Neural cell (in vitro differentiated cells): ENCODE measurements around the gene PARD3B. TPM values are rescaled to one million over a fixed set of nuclear protein-coding genes. Genes with fewer than 3 reads are reported as not detected.

Experiments
- H2AFZ ChIP-seq: fragments of 200-600, 300-800 bp; sonication (generic), shearing (Covaris generic); 2 replicates; pipeline ENCODE4 v1.6.0; 2014; ENCODE audit warnings: low read depth, mild to moderate bottlenecking, antibody characterized with exemption, low read length, moderate library complexity
- H3F3A ChIP-seq: fragments of 200-600 bp; shearing (Covaris generic); 2 replicates; pipeline ENCODE4 v1.6.1; 2016; ENCODE audit warnings: mild to moderate bottlenecking, moderate library complexity, mixed read lengths, antibody characterized with exemption, low read length; ENCODE audit not compliant: insufficient read depth, poor library complexity, severe bottlenecking
- H3K27ac ChIP-seq: fragments of 200-600, 300-800 bp; sonication (generic), shearing (Covaris generic); 2 replicates; pipeline ENCODE4 v1.5.1; 2014; ENCODE audit warnings: mild to moderate bottlenecking, low read length, moderate library complexity
- H3K27me3 ChIP-seq: fragments of 300-800, 200-600 bp; sonication (generic), shearing (Covaris generic); 2 replicates; pipeline ENCODE4 v1.6.0; 2014; ENCODE audit warnings: mild to moderate bottlenecking, low read depth, low read length, moderate library complexity; ENCODE audit not compliant: insufficient read depth
- H3K36me3 ChIP-seq: fragments of 300-800, 200-600 bp; sonication (generic), shearing (Covaris generic); 2 replicates; pipeline ENCODE4 v1.5.1; 2014; ENCODE audit warnings: mild to moderate bottlenecking, antibody characterized with exemption, low read length, moderate library complexity; ENCODE audit not compliant: insufficient read depth
- H3K4me2 ChIP-seq: fragments of 300-800, 200-600 bp; sonication (generic), shearing (Covaris generic); 2 replicates; pipeline ENCODE4 v1.6.0; 2014; ENCODE audit warnings: mild to moderate bottlenecking, low read length
- H3K4me3 ChIP-seq: fragments of 300-800, 200-600 bp; sonication (generic), shearing (Covaris generic); 2 replicates; pipeline ENCODE4 v1.5.1; 2014; ENCODE audit warnings: mild to moderate bottlenecking, low read length, moderate library complexity
- H3K79me2 ChIP-seq: fragments of 200-600 bp; shearing (Covaris generic); replicated peaks from 2 replicates; pipeline ENCODE4 v1.6.0; 2014; ENCODE audit warnings: mild to moderate bottlenecking, low read length, moderate library complexity; ENCODE audit not compliant: insufficient read depth
- H3K9ac ChIP-seq: fragments of 300-800, 200-600 bp; sonication (generic), shearing (Covaris generic); 2 replicates; pipeline ENCODE4 v1.6.1; 2016; ENCODE audit warnings: mild to moderate bottlenecking, low read length, mixed read lengths
- H3K9me2 ChIP-seq: fragments of 200-600 bp; shearing (Covaris generic); 2 replicates; pipeline ENCODE4 v1.6.1; 2016; ENCODE audit warnings: mild to moderate bottlenecking, low read length, mixed read lengths; ENCODE audit not compliant: insufficient read depth
- H3K9me3 ChIP-seq: fragments of 200-600, 300-800 bp; sonication (generic), shearing (Covaris generic); 2 replicates; pipeline ENCODE4 v1.6.1; 2016; ENCODE audit warnings: mild to moderate bottlenecking, mixed run types, low read length, moderate library complexity, mixed read lengths
- H4K20me1 ChIP-seq: fragments of 200-600 bp; shearing (Covaris generic); 2 replicates; pipeline ENCODE4 v1.6.1; 2016; ENCODE audit warnings: mild to moderate bottlenecking, mixed run types; ENCODE audit not compliant: insufficient read depth
- CTCF ChIP-seq: fragments of 450-650 bp; IDR thresholded peaks from 2 replicates; pipeline ENCODE4 v1.5.1; 2014; ENCODE audit warnings: antibody characterized with exemption, mild to moderate bottlenecking, moderate library complexity; ENCODE audit not compliant: poor library complexity, severe bottlenecking
- EP300 ChIP-seq: fragments of 450-650 bp; conservative IDR thresholded peaks from 2 replicates; pipeline ENCODE4 v1.6.1; 2014; ENCODE audit warnings: antibody characterized with exemption, mild to moderate bottlenecking, moderate library complexity; ENCODE audit not compliant: poor library complexity, severe bottlenecking
- EZH2 ChIP-seq: fragments of 200-600, 300-800 bp; shearing (Covaris generic), sonication (generic); IDR thresholded peaks from 2 replicates; pipeline ENCODE4 v1.6.1; 2014; ENCODE audit warnings: antibody characterized with exemption, low read length, borderline replicate concordance, mild to moderate bottlenecking; ENCODE audit not compliant: insufficient read depth, poor library complexity, severe bottlenecking
- MXI1 ChIP-seq: fragments of 450-650 bp; conservative IDR thresholded peaks from 2 replicates; pipeline ENCODE4 v1.6.1; 2014; ENCODE audit warnings: antibody characterized with exemption, mild to moderate bottlenecking; ENCODE audit not compliant: poor library complexity, severe bottlenecking
- POLR2AphosphoS5 ChIP-seq: IDR thresholded peaks from 2 replicates; pipeline ENCODE4 v1.6.1; 2012
- RAD21 ChIP-seq: fragments of 450-650 bp; conservative IDR thresholded peaks from 2 replicates; pipeline ENCODE4 v1.6.1; 2014; ENCODE audit warnings: antibody characterized with exemption, mild to moderate bottlenecking, moderate library complexity
- REST ChIP-seq: IDR thresholded peaks from 2 replicates; pipeline ENCODE4 v1.6.1; 2012; ENCODE audit warnings: borderline replicate concordance
- SMC3 ChIP-seq: fragments of 450-650 bp; conservative IDR thresholded peaks from 2 replicates; pipeline ENCODE4 v1.6.1; 2014; ENCODE audit warnings: antibody characterized with exemption, mild to moderate bottlenecking, moderate library complexity; ENCODE audit not compliant: poor library complexity
- TAF1 ChIP-seq: IDR thresholded peaks from 2 replicates; pipeline ENCODE4 v1.6.1; 2012; ENCODE audit warnings: low read depth
- polyA plus RNA-seq: library from polyadenylated mRNA; depleted of rRNA; stranded (reverse); fragments of >200 nt; gene quantifications from 2 replicates; pipeline ENCODE4 v1.2.3, GENCODE V29; 2014

PARD3B gene
- polyA plus RNA-seq, 1 donor from 2014 or later = 0.54 TPM

GRCh38 chr2:205367331-205367935, 822.2 kb downstream of the PARD3B start:
- Histone ChIP-seq H3K9me2 (no peaks in the 10 kb centered on the region), H3K9me3 (no peaks in the 10 kb centered on the region), H3K27me3 (no peaks in the 10 kb centered on the region), H4K20me1 (no peaks in the 10 kb centered on the region), H2AFZ (no peak overlapping the region), H3K4me2 (no peak overlapping the region), H3F3A (no peaks in the 10 kb centered on the region), H3K36me3 (no peaks in the 10 kb centered on the region), H3K27ac (no peak overlapping the region), H3K4me3 (no peak overlapping the region), H3K79me2 (no peaks in the 10 kb centered on the region), H3K9ac (no peak overlapping the region)
- TF ChIP-seq RAD21 (no peak), SMC3 (no peak), POLR2AphosphoS5 (no peak), EP300 (no peak), CTCF (no peak), TAF1 (no peak), MXI1 (no peak), REST (no peak), EZH2 (no peak)

GRCh38 chr2:205369813-205370212, 824.5 kb downstream of the PARD3B start:
- no peak overlapping the region for H3K27ac ChIP-seq
- H3K79me2 ChIP-seq = no peaks in the 10 kb centered on the region
- no peaks in the 10 kb centered on the region for H3F3A ChIP-seq
- H2AFZ ChIP-seq = no peak overlapping the region
- H3K9me3 ChIP-seq = no peaks in the 10 kb centered on the region
- H3K4me3 ChIP-seq = no peak overlapping the region
- no peak overlapping the region for H3K4me2 ChIP-seq
- no peaks in the 10 kb centered on the region for H4K20me1 ChIP-seq
- no peaks in the 10 kb centered on the region for H3K27me3 ChIP-seq
- TF ChIP-seq EP300 = no peak
- TF ChIP-seq TAF1 = no peak
- no peak for TF ChIP-seq SMC3
- no peak for TF ChIP-seq RAD21
- no peak for TF ChIP-seq POLR2AphosphoS5
- no peak for TF ChIP-seq REST
- no peak for TF ChIP-seq MXI1
- TF ChIP-seq EZH2 = no peak
- TF ChIP-seq CTCF = no peak
- no peak overlapping the region for H3K9ac ChIP-seq
- H3K9me2 ChIP-seq = no peaks in the 10 kb centered on the region
- H3K36me3 ChIP-seq = no peaks in the 10 kb centered on the region
